Urinary bladder (tissue), 4 donors: ENCODE measurements around the gene ANKRD13D. TPM values are rescaled to one million over a fixed set of nuclear protein-coding genes. Genes with fewer than 3 reads are reported as not detected.

Experiments used
- DNase-seq: peaks from one replicate; pipeline ENCODE4 v3.0.0-alpha.2; 2015; ENCODE audit errors: extremely low spot score
- H3K27ac ChIP-seq: one replicate; pipeline ENCODE4 v1.5.1; 2013; ENCODE audit warnings: low read depth, mild to moderate bottlenecking, moderate library complexity
- H3K36me3 ChIP-seq: one replicate; pipeline ENCODE4 v1.6.1; 2013; ENCODE audit warnings: mild to moderate bottlenecking, moderate library complexity; ENCODE audit not compliant: insufficient read depth
- H3K4me1 ChIP-seq: one replicate; pipeline ENCODE4 v1.6.1; 2013; ENCODE audit warnings: mild to moderate bottlenecking, moderate library complexity; ENCODE audit not compliant: insufficient read depth
- H3K4me3 ChIP-seq: one replicate; pipeline ENCODE4 v1.5.1; 2013; ENCODE audit warnings: low read depth, low read length
- WGBS: extraction: QIAGEN DNeasy Blood & Tissue Kit; methylation state at CpG from one replicate; pipeline ENCODE4 v1.1.7; 2013; 5-methylcytosine and 5-hydroxymethylcytosine counted together
- polyA plus RNA-seq: library from polyadenylated mRNA; stranded (reverse); fragments of 200-250 nt; gene quantifications from one replicate; pipeline ENCODE4 v1.2.3, GENCODE V29; 2013
- total RNA-seq: library from RNA; depleted of rRNA; stranded (reverse); fragments of >200 nt; gene quantifications from one replicate; pipeline ENCODE4 v1.2.3, GENCODE V29; 2014
- donor health status: healthy with polysubstance abuse.
- donor health status: healthy.

The ANKRD13D gene
- total and polyA plus RNA-seq, 2 donors = 25.2 to 44.0 TPM

- WGBS = under 1% methylated on average over 103 of the region's 103 CpGs
- H3K36me3 ChIP-seq = no peaks in the 10 kb centered on the region
- DNase-seq = no peak
- peak within 1 kb of the TSS; percentile 81 for H3K27ac ChIP-seq
- peaks cover 2% of the 10 kb centered on the region for H3K4me1 ChIP-seq
- peak within 1 kb of the TSS; percentile 95 for H3K4me3 ChIP-seq
Measured at GRCh38 chr11:67266449-67267187, 22.5 kb upstream of the ANKRD13D start, which contains the start of gene GRK2. TSS of gene GRK2 (plus strand) at chr11:67266473. CDS start at chr11:67266700, 227 bp downstream.

- no peak for DNase-seq
- WGBS = 22% methylated on average over 30 of the region's 30 CpGs
- Histone ChIP-seq H3K27ac (peak overlapping the region; percentile 81), H3K4me3 (peak overlapping the region; percentile 95), H3K36me3 (no peaks in the 10 kb centered on the region), H3K4me1 (peaks cover 2% of the 10 kb centered on the region)
Measured at GRCh38 chr11:67267188-67268080, 21.7 kb upstream of the ANKRD13D start.

GRCh38 chr11:67268081-67268961 is 20.8 kb upstream of the ANKRD13D start:
- Histone ChIP-seq H3K36me3 (no peaks in the 10 kb centered on the region), H3K4me3 (peak overlapping the region; percentile 95), H3K27ac (peak overlapping the region; percentile 62), H3K4me1 (peaks cover 2% of the 10 kb centered on the region)
- no peak for DNase-seq
- WGBS = 62% methylated on average over 21 of the region's 21 CpGs

GRCh38 chr11:67268962-67269268 is 20.2 kb upstream of the ANKRD13D start:
- WGBS = 85% methylated on average over 13 of the region's 13 CpGs
- H3K4me1 ChIP-seq = peaks cover 2% of the 10 kb centered on the region
- DNase-seq = no peak
- H3K36me3 ChIP-seq = no peaks in the 10 kb centered on the region
- no peak overlapping the region for H3K27ac ChIP-seq
- no peak overlapping the region for H3K4me3 ChIP-seq

- H3K4me3 ChIP-seq = peak overlapping the region; percentile 11
- DNase-seq = no peak
- 41% methylated on average over 15 of the region's 15 CpGs for WGBS
- H3K4me1 ChIP-seq = peaks cover 2% of the 10 kb centered on the region
- no peaks in the 10 kb centered on the region for H3K36me3 ChIP-seq
- H3K27ac ChIP-seq = peak overlapping the region; percentile 61
Measured at GRCh38 chr11:67269401-67270255, 19.5 kb upstream of the ANKRD13D start.

GRCh38 chr11:67270256-67271204 is 18.6 kb upstream of the ANKRD13D start:
- Histone ChIP-seq H3K27ac (peak overlapping the region; percentile 61), H3K4me1 (peaks cover 2% of the 10 kb centered on the region), H3K4me3 (peak overlapping the region; percentile 11), H3K36me3 (no peaks in the 10 kb centered on the region)
- WGBS = 41% methylated on average over 28 of the region's 28 CpGs
- DNase-seq = no peak

GRCh38 chr11:67271205-67271540 is 17.9 kb upstream of the ANKRD13D start:
- H3K27ac ChIP-seq = no peak overlapping the region
- no peaks in the 10 kb centered on the region for H3K36me3 ChIP-seq
- WGBS = 61% methylated on average over 5 of the region's 5 CpGs
- peaks cover 2% of the 10 kb centered on the region for H3K4me1 ChIP-seq
- H3K4me3 ChIP-seq = no peak overlapping the region
- no peak for DNase-seq

GRCh38 chr11:67271541-67272284 is 17.4 kb upstream of the ANKRD13D start:
- no peak overlapping the region for H3K4me3 ChIP-seq
- no peak for DNase-seq
- WGBS = 65% methylated on average over 19 of the region's 19 CpGs
- H3K27ac ChIP-seq = no peak overlapping the region
- H3K36me3 ChIP-seq = no peaks in the 10 kb centered on the region
- H3K4me1 ChIP-seq = peaks cover 2% of the 10 kb centered on the region

GRCh38 chr11:67272327-67273259 is 16.5 kb upstream of the ANKRD13D start:
- H3K36me3 ChIP-seq = no peaks in the 10 kb centered on the region
- H3K4me1 ChIP-seq = peaks cover 2% of the 10 kb centered on the region
- 71% methylated on average over 23 of the region's 23 CpGs for WGBS
- H3K27ac ChIP-seq = peak overlapping the region; percentile 35
- DNase-seq = no peak
- no peak overlapping the region for H3K4me3 ChIP-seq

- Histone ChIP-seq H3K4me1 (peaks cover 2% of the 10 kb centered on the region), H3K27ac (peak overlapping the region; percentile 45), H3K4me3 (no peak overlapping the region), H3K36me3 (no peaks in the 10 kb centered on the region)
- DNase-seq = no peak
- WGBS = 51% methylated on average over 14 of the region's 14 CpGs
Measured at GRCh38 chr11:67273260-67273990, 15.7 kb upstream of the ANKRD13D start.
